ENCODE data around the gene KRT6C. TPM values are rescaled to one million over a fixed set of nuclear protein-coding genes. Genes with fewer than 3 reads are reported as not detected.

Gene KRT6C
- total and polyA plus RNA-seq, 8 donors: not detected

- no peak for ATAC-seq
- Histone ChIP-seq H3K4me3 (no peak overlapping the region), H3K27me3 (no peaks in the 10 kb centered on the region), H3K4me1 (peaks cover 9 to 14% (median 9%) of the 10 kb centered on the region in 3 donors), H3K36me3 (no peaks in the 10 kb centered on the region), H3K27ac (no peak overlapping the region), H3K9me3 (no peaks in the 10 kb centered on the region)
- intact Hi-C loops (cut with DNase I): no loop called here
- FAIRE-seq: no peak
- TF ChIP-seq, protein P1, sequence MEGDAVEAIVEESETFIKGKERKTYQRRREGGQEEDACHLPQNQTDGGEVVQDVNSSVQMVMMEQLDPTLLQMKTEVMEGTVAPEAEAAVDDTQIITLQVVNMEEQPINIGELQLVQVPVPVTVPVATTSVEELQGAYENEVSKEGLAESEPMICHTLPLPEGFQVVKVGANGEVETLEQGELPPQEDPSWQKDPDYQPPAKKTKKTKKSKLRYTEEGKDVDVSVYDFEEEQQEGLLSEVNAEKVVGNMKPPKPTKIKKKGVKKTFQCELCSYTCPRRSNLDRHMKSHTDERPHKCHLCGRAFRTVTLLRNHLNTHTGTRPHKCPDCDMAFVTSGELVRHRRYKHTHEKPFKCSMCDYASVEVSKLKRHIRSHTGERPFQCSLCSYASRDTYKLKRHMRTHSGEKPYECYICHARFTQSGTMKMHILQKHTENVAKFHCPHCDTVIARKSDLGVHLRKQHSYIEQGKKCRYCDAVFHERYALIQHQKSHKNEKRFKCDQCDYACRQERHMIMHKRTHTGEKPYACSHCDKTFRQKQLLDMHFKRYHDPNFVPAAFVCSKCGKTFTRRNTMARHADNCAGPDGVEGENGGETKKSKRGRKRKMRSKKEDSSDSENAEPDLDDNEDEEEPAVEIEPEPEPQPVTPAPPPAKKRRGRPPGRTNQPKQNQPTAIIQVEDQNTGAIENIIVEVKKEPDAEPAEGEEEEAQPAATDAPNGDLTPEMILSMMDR (IDR thresholded peaks at IDR 0.05): no peak
- 89 to 93% methylated on average over 14 of the region's 14 CpGs for WGBS, 2 donors
- no peak for DNase-seq
These were observed 43.6 kb upstream of the KRT6C start for GRCh38 chr12:52517005-52517835.

- peaks cover 0 to 5% (median 4%) of the 10 kb centered on the region in 3 donors for H3K4me1 ChIP-seq
- FAIRE-seq (no peak), ATAC-seq (peak in 1 of 4 donors; percentile 32), DNase-seq (no peak)
- no peaks in the 10 kb centered on the region for H3K36me3 ChIP-seq
- no peaks in the 10 kb centered on the region for H3K27me3 ChIP-seq
- no peak overlapping the region for H3K27ac ChIP-seq
- TF ChIP-seq, protein P1 (IDR thresholded peaks at IDR 0.05): no peak
- H3K4me3 ChIP-seq: no peak overlapping the region
- 78% methylated on average over 15 of the region's 15 CpGs for WGBS, 2 donors
- intact Hi-C loops (cut with DNase I): no loop called here
- peaks cover 0 to under 1% (median 0%) of the 10 kb centered on the region in 4 donors for H3K9me3 ChIP-seq
These were observed 42.6 kb upstream of the KRT6C start for GRCh38 chr12:52515927-52516831.

GRCh38 chr12:52515319-52515646, 41.7 kb upstream of the KRT6C start:
- FAIRE-seq (no peak), ATAC-seq (no peak), DNase-seq (no peak)
- Histone ChIP-seq H3K9me3 (peaks cover 0 to 4% (median 0%) of the 10 kb centered on the region in 4 donors), H3K27ac (no peak overlapping the region), H3K4me1 (no peaks in the 10 kb centered on the region), H3K27me3 (no peaks in the 10 kb centered on the region), H3K36me3 (no peaks in the 10 kb centered on the region), H3K4me3 (no peak overlapping the region)
- 87 to 89% methylated on average over 1 of the region's 1 CpG for WGBS, 2 donors
- intact Hi-C loops (cut with DNase I): no loop called here
- TF ChIP-seq, protein P1 (IDR thresholded peaks at IDR 0.05): no peak

DNA sequence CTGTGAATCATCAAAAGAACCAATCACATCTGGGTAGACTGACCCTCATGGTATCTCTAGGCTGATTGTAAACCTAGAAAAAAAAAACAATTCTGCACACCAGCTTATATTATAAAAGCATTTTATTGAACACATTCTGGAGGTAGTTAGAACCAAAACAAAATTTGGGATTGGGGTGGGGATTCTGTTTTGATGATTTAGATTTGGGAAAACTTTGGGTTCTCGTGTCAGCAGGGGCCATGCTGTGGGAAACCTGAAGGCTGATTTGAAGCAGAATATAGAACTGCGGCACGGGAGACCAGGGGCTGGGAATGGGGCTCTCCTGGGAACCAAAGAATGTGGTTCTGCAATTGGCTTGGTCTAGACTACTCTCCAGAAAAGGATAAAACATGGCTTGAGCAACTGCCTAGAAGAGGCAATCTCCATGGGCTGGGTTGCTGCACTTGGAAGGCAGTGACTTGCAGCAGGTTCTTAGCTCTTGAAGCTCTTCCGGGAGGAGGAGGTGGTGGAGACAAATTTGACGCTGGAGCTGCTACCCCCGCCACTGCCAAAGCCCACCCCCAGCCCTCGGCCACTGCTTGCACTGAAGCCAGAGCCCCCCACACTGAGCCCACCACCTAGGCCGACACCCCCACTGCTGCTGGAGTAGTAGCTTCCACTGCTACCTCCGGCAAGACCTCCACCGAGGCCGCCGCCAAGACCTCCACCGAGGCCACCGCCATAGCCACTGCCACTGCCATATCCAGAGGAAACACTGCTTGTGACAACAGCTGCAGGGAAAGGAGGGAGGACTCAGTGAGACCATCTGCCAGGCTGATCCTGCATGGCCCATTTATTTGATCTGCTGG, 41.1 kb upstream of the KRT6C start:
- Histone ChIP-seq H3K4me3 (no peak overlapping the region), H3K36me3 (no peaks in the 10 kb centered on the region), H3K9me3 (peaks cover 0 to 4% (median 0%) of the 10 kb centered on the region in 4 donors), H3K4me1 (no peaks in the 10 kb centered on the region), H3K27me3 (no peaks in the 10 kb centered on the region), H3K27ac (no peak overlapping the region)
- TF ChIP-seq, protein P1 (IDR thresholded peaks at IDR 0.05): no peak
- DNase-seq: no peak
- intact Hi-C loops (cut with DNase I): no loop called here
- 91 to 93% methylated on average over 14 of the region's 14 CpGs for WGBS, 2 donors
- no peak for ATAC-seq
- no peak for FAIRE-seq

Measured in pancreas (tissue), 10 donors.